Coronary artery (tissue), 2 donors: Measurements from ENCODE around the gene TEX14.
"Not testable (repeated sequence)": the region's sequence is repeated elsewhere in the genome, so short reads cannot be mapped to it uniquely, and the experiment has no call there.

ENCODE experiments used
- DNase-seq: peaks from one replicate; pipeline ENCODE4 v3.0.0-alpha.2; 2017; ENCODE audit warnings: low spot score
- H3K27ac ChIP-seq, 2 donors: fragments of 200-600 bp; sonication (generic); one replicate each; pipeline ENCODE4 v1.5.1; 2016 to 2019
- H3K4me3 ChIP-seq: fragments of 200-600 bp; sonication (generic); 2 replicates; pipeline ENCODE4 v1.5.1; 2016; ENCODE audit warnings: mild to moderate bottlenecking, moderate library complexity
- CTCF ChIP-seq: fragments of 200-600 bp; sonication (generic); IDR thresholded peaks from one replicate; pipeline ENCODE4 v1.5.1; 2019; ENCODE audit warnings: antibody characterized with exemption

Gene TEX14

DNA sequence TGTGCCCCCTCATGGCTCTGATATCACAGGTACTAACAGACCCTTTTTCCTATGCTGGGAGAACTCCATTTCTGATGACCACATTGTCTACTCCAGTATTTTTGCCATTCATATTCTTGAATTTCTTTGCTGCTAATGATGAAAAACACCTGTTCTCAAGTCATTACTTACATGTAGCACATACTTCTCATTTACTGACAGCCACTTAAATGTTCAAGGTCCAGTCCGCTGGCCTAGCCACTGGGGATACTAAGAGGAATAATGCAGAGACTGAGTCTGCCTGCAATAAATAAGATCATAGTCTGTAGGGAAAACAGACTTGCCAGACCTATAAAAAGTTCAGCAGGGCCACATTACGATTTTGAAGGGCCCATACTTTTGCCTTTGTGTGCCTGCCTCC lies 27.5 kb downstream of the TEX14 start:
- Histone ChIP-seq H3K4me3 (no peak overlapping the region), H3K27ac (no peak overlapping the region)
- no peak for DNase-seq
- no peak for TF ChIP-seq CTCF

- H3K27ac ChIP-seq = no peak overlapping the region
- no peak for DNase-seq
- no peak overlapping the region for H3K4me3 ChIP-seq
- no peak for TF ChIP-seq CTCF
Measured at GRCh38 chr17:58661499-58661898, 30.3 kb downstream of the TEX14 start.

- no peak for DNase-seq
- no peak overlapping the region for H3K27ac ChIP-seq
- no peak for TF ChIP-seq CTCF
- H3K4me3 ChIP-seq = no peak overlapping the region
Measured at GRCh38 chr17:58660621-58661020, 31.2 kb downstream of the TEX14 start.

DNA sequence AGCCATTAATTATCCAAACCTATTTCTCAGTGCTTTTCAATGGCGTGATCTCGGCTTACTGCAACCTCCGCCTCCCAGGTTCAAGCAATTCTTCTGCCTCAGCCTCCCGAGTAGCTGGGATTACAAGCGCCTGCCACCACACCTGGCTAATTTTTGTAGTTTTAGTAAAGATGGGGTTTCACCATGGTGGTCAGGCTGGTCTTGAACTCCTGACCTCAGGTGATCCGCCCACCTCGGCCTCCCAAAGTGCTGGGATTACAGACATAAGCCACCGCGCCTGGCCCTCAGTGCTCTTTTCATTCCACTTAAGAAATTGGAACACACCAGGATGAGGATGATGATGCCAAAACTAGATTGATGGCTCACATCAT lies 32.1 kb downstream of the TEX14 start:
- peak overlapping the region; percentile 71 for H3K4me3 ChIP-seq
- peak overlapping the region in 1 of 2 donors; percentile 43 for H3K27ac ChIP-seq
- not testable (repeated sequence) for DNase-seq

- TF ChIP-seq CTCF = no peak
- peak; percentile 85 for DNase-seq
- peak overlapping the region; percentile 71 for H3K4me3 ChIP-seq
Measured at GRCh38 chr17:58658804-58659713, 32.8 kb downstream of the TEX14 start.

DNA sequence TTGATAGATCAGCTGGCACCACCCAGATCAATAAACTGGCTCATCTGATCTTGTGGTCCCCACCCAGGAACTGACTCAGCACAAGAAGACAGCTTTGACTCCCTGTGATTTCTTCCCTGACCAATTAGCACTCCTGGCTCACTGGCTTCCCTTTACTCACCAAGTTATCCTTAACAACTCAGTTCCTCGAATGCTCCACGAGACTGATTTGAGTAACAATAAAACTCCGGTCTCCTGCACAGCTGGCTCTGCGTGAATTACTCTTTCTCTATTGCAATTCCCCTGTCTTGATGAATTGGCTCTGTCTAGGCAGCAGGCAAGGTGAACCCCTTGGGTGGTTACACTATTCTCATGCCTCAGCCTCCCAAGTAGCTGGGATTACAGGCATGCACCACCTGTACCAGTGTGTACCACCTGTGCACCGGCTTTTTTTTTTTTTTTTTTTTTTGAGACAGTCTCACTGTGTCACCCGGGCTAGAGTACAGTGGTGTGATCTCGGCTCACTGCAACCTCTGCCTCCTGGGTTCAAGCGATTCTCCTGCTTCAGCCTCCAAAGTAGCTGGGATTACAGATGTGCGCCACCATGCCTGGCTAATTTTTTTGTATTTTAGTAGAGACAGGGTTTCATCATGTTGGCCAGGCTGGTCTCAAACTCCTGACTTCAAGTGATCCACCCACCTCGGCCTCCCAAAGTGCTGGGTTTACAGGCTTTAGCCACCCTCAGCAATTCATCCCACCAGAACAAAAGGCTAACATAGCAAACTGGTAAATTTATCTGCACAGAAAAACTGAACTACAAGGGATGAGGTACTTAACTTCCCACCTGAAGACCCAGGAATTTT lies 33.7 kb downstream of the TEX14 start:
- Histone ChIP-seq H3K27ac (peak overlapping the region; percentile 43 to 87), H3K4me3 (peak overlapping the region; percentile 71)
- DNase-seq = not testable (repeated sequence)

More at GRCh38 chr17:58658804-58659713, 32.8 kb downstream of the TEX14 start:
- peak overlapping the region; percentile 43 to 87 for H3K27ac ChIP-seq

DNA sequence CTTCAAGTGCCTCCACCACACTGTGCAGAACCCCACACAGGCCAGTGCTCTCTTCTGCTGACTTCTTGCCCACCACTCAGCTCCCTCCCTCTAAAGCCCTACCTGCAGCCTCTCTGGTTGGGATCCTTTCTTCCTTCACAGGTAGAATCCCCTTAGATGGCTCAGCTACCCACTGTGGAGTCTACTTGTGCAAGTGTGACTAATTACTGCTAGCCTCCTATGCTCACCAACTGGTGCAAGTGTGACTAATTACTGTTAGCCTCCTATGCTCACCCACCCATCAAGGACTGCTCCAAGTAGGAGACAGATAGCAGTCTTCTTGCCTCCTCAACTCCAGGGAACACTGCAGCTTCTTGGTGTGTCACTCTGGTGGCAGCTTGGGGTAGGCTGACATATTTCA lies 43.6 kb downstream of the TEX14 start:
- no peak for DNase-seq
- TF ChIP-seq CTCF = no peak
- H3K4me3 ChIP-seq = no peak overlapping the region
- H3K27ac ChIP-seq = no peak overlapping the region
